Peyer's patch (tissue), 4 donors: ENCODE measurements around the gene CFD. TPM values are rescaled to one million over a fixed set of nuclear protein-coding genes. Genes with fewer than 3 reads are reported as not detected.

Experiments used
- DNase-seq, 3 donors: peaks; one replicate each; pipeline ENCODE4 v3.0.0-alpha.2; 2017 to 2019
- H3K27ac ChIP-seq, 4 donors: fragments of 200-600 bp; sonication (generic); one replicate each; pipeline ENCODE4 v1.5.1; 2016 to 2019
- H3K27me3 ChIP-seq, 2 donors: fragments of 200-600 bp; sonication (generic); one replicate each; pipeline ENCODE4 v1.5.1; 2019
- H3K36me3 ChIP-seq, 3 donors: fragments of 200-600 bp; sonication (generic); one replicate each; pipeline ENCODE4 v1.5.1; 2016 to 2019
- H3K4me1 ChIP-seq, 4 donors: fragments of 200-600 bp; sonication (generic); one replicate each; pipeline ENCODE4 v1.5.1; 2016 to 2019
- H3K4me3 ChIP-seq, 4 donors: fragments of 200-600 bp; sonication (generic); 1 replicate in 3 of 4; 2 replicates in 1 of 4; pipeline ENCODE4 v1.5.1; 2016 to 2019; ENCODE audit warnings: mild to moderate bottlenecking in 1 of 4
- H3K9me3 ChIP-seq, 4 donors: fragments of 200-600 bp; sonication (generic); one replicate each; pipeline ENCODE4 v1.5.1; 2016 to 2019; ENCODE audit warnings: mild to moderate bottlenecking in 1 of 4
- POLR2A ChIP-seq, 2 donors: fragments of 450-650 bp; IDR thresholded peaks; one replicate each; pipeline ENCODE4 v1.5.1; 2017; ENCODE audit warnings: antibody characterized with exemption in 2 of 2, mild to moderate bottlenecking in 2 of 2, moderate library complexity in 2 of 2
- total RNA-seq, 4 donors: library from RNA; depleted of rRNA; stranded (reverse); fragments of >200 nt; gene quantifications; one replicate each; pipeline ENCODE4 v1.1.0, GENCODE V29; 2016
- TF ChIP-seq, protein P1 (sequence below), 6 experiments: fragments of 450-650 bp in 4 of 6; fragments of 200-600 bp in 2 of 6; sonication (generic) in 1 of 6; IDR thresholded peaks; one replicate each; pipeline ENCODE4 v1.5.1; 2017 to 2019; ENCODE audit warnings: antibody characterized with exemption in 6 of 6, mild to moderate bottlenecking in 3 of 6, moderate library complexity in 1 of 6

The CFD gene
- total RNA-seq, 4 donors from 2014 or later = 140 to 403 (median 303) TPM

DNA sequence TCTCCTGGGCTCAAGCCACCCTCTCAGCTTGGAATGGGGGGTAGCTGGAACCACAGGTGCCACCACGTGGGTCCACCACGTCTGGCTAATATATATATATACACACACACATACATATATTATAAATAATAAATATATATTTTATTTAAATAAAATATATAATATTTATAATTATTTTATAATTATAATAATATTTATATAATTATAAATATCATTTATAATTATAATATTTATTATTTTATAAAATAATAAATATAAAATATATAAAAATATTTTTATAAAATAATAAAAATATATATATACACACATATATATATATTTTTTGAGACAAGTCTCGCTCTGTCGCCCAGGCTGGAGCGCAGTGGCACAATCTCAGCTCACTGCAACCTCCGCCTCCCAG is 4.9 kb upstream of the CFD start:
- H3K36me3 ChIP-seq = no peaks in the 10 kb centered on the region
- no peaks in the 10 kb centered on the region for H3K4me1 ChIP-seq
- H3K27me3 ChIP-seq = peaks cover 0 to 8% of the 10 kb centered on the region in 2 donors
- H3K4me3 ChIP-seq = no peak overlapping the region
- no peak overlapping the region for H3K27ac ChIP-seq
- TF ChIP-seq, protein P1, sequence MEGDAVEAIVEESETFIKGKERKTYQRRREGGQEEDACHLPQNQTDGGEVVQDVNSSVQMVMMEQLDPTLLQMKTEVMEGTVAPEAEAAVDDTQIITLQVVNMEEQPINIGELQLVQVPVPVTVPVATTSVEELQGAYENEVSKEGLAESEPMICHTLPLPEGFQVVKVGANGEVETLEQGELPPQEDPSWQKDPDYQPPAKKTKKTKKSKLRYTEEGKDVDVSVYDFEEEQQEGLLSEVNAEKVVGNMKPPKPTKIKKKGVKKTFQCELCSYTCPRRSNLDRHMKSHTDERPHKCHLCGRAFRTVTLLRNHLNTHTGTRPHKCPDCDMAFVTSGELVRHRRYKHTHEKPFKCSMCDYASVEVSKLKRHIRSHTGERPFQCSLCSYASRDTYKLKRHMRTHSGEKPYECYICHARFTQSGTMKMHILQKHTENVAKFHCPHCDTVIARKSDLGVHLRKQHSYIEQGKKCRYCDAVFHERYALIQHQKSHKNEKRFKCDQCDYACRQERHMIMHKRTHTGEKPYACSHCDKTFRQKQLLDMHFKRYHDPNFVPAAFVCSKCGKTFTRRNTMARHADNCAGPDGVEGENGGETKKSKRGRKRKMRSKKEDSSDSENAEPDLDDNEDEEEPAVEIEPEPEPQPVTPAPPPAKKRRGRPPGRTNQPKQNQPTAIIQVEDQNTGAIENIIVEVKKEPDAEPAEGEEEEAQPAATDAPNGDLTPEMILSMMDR (IDR thresholded peaks at IDR 0.05) = no peak
- TF ChIP-seq POLR2A (IDR thresholded peaks at IDR 0.05) = no peak
- H3K9me3 ChIP-seq = no peaks in the 10 kb centered on the region
- no peak for DNase-seq

DNA sequence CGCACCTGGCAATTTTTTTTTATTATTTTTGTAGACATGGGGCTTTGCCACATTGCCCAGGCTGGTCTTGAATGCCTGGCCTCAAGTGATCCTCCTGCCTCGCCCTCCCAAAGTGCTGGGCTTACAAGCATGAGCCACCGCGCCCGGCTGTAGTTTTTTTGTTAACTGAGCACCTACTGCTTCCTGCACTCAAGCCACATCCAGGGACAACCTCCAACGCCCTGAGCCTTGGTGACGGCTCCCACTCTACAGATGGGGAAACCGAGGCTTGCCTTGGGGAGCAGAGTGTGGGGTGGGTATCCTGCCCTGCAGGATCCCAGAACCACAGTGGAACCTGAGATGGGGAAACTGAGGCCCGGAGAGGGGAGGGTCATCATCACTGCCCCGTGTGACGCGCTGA is 4.3 kb upstream of the CFD start:
- H3K27me3 ChIP-seq = peaks cover 0 to 8% of the 10 kb centered on the region in 2 donors
- DNase-seq = no peak

DNA sequence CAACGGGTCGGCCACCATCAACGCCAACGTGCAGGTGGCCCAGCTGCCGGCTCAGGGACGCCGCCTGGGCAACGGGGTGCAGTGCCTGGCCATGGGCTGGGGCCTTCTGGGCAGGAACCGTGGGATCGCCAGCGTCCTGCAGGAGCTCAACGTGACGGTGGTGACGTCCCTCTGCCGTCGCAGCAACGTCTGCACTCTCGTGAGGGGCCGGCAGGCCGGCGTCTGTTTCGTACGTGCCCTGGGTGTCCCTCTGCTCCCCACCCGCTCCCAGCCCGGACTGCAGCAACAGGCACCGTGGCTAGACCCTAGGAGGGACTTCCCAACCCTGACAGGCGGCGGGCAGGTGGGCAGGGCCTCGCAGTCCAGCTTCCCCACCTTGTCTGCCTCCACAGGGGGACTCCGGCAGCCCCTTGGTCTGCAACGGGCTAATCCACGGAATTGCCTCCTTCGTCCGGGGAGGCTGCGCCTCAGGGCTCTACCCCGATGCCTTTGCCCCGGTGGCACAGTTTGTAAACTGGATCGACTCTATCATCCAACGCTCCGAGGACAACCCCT is 3.8 kb upstream of the CFD start:
- peaks cover 0 to 6% (median 2%) of the 10 kb centered on the region in 4 donors for H3K4me1 ChIP-seq
- no peaks in the 10 kb centered on the region for H3K36me3 ChIP-seq
- H3K27ac ChIP-seq = no peak overlapping the region
- H3K9me3 ChIP-seq = no peaks in the 10 kb centered on the region
- no peak for DNase-seq
- H3K27me3 ChIP-seq = peaks cover 0 to 8% of the 10 kb centered on the region in 2 donors
- no peak overlapping the region for H3K4me3 ChIP-seq
- no peak for TF ChIP-seq POLR2A (IDR thresholded peaks at IDR 0.05)
- TF ChIP-seq, protein P1 (IDR thresholded peaks at IDR 0.05) = no peak

More for the DNA sequence above, 4.3 kb upstream of the CFD start:
- Histone ChIP-seq H3K4me1 (peaks cover 0 to under 1% (median 0%) of the 10 kb centered on the region in 4 donors), H3K9me3 (no peaks in the 10 kb centered on the region), H3K27ac (no peak overlapping the region), H3K36me3 (no peaks in the 10 kb centered on the region), H3K4me3 (no peak overlapping the region)
- TF ChIP-seq, protein P1 (IDR thresholded peaks at IDR 0.05) = no peak
- no peak for TF ChIP-seq POLR2A (IDR thresholded peaks at IDR 0.05)

DNA sequence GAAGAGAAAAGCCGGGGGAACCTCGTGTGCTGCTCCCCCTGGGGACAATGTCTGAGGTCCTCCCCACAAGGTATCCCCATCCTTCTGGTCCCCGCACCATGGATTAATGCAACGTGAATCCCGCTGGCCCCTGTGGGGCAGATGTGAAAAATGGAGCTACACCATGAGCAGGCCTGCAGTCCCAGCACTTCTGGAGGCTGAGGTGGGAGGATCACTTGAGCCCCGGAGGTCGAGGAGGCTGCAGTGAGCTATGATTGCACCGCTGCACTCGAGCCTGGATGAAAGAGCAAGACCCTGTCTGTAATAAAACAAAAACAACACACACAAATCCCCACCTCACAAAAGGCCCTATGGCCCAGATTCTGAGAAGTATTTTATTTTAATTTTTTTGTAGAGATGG is 1.2 kb upstream of the CFD start:
- no peak for DNase-seq
- Histone ChIP-seq H3K27ac (peak overlapping the region in 1 of 4 donors; percentile 55), H3K27me3 (peaks cover 0 to 1% of the 10 kb centered on the region in 2 donors), H3K36me3 (no peaks in the 10 kb centered on the region), H3K4me3 (no peak overlapping the region), H3K9me3 (no peaks in the 10 kb centered on the region), H3K4me1 (peaks cover 0 to 27% (median 10%) of the 10 kb centered on the region in 4 donors)
- no peak for TF ChIP-seq POLR2A (IDR thresholded peaks at IDR 0.05)

DNA sequence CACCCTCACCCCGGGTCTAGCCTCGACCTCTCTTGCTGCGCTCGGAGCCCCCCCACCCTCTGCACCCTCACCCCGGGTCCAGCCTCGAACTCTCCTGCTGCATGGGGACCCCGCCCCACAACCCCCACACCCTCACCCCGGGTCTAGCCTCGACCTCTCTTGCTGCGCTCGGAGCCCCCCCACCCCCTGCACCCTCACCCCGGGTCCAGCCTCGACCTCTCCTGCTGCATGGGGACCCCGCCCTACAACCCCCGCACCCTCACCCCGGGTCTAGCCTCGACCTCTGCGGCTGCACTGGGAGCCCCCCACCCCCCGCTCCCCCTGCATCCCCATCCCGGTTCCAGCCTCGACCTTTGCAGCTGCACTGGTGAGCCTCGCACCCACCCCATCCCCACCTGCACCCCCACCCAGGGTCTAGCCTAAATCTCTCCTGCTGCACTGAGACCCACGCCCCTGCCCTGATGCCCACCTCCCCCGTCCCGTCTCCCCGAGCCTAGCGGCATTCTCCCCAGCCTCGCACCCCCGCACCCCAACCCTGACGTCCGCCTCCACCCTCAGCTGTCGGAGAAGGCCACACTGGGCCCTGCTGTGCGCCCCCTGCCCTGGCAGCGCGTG is 1.8 kb downstream of the CFD start:
- H3K4me3 ChIP-seq = peak overlapping the region in 2 of 4 donors; percentile 48 to 52

More for the DNA sequence above, 1.8 kb downstream of the CFD start:
- peak overlapping the region in 1 of 4 donors; percentile 5 for H3K27ac ChIP-seq
- peaks cover 0 to 32% (median 12%) of the 10 kb centered on the region in 4 donors for H3K4me1 ChIP-seq
- no peaks in the 10 kb centered on the region for H3K9me3 ChIP-seq
- H3K27me3 ChIP-seq = no peaks in the 10 kb centered on the region
- no peak for DNase-seq
- TF ChIP-seq, protein P1 (IDR thresholded peaks at IDR 0.05) = no peak
- TF ChIP-seq POLR2A (IDR thresholded peaks at IDR 0.05) = no peak
- no peaks in the 10 kb centered on the region for H3K36me3 ChIP-seq
